ENCODE results near the gene COPS7A. TPM values are rescaled to one million over a fixed set of nuclear protein-coding genes. Genes with fewer than 3 reads are reported as not detected.

COPS7A gene
- total and polyA plus RNA-seq, 10 donors: 29.6 to 61.9 (median 46.4) TPM

GRCh38 chr12:6757028-6757690, 33.3 kb downstream of the COPS7A start:
- no peak for DNase-seq
- 83 to 88% (median 84%) methylated on average over 8 of the region's 8 CpGs for WGBS, 5 donors
- Histone ChIP-seq H3K4me1 (peaks cover 8 to 25% (median 12%) of the 10 kb centered on the region in 6 donors), H3K27ac (no peak overlapping the region), H3K36me3 (no peaks in the 10 kb centered on the region), H3K9me3 (no peaks in the 10 kb centered on the region), H3K4me3 (no peak overlapping the region), H3K27me3 (replicated peaks in 1 of 7) (no peaks in the 10 kb centered on the region)
- TF ChIP-seq POLR2AphosphoS5 (IDR thresholded peaks at IDR 0.05) (no peak), POLR2A (IDR thresholded peaks at IDR 0.05) (no peak), CTCF (IDR thresholded peaks at IDR 0.05 in 8 of 11, conservative IDR thresholded peaks at IDR 0.05 in 3 of 11) (no peak)
- intact Hi-C loops (cut with DNase I; ENCODE audit: low total_unique reads): loop anchor here (10.0 kb wide), 1 partner anchor 68 kb away; the partner anchor contains the start of genes GPR162 and P3H3

GRCh38 chr12:6758506-6759095, 34.8 kb downstream of the COPS7A start:
- WGBS, 5 donors: 75 to 82% (median 79%) methylated on average over 9 of the region's 9 CpGs
- Histone ChIP-seq H3K27ac (no peak overlapping the region), H3K27me3 (replicated peaks in 1 of 7) (no peaks in the 10 kb centered on the region), H3K4me1 (peaks cover 5 to 20% (median 7%) of the 10 kb centered on the region in 6 donors), H3K36me3 (no peaks in the 10 kb centered on the region), H3K9me3 (no peaks in the 10 kb centered on the region), H3K4me3 (no peak overlapping the region)
- DNase-seq: no peak
- TF ChIP-seq POLR2A (IDR thresholded peaks at IDR 0.05) (no peak), POLR2AphosphoS5 (IDR thresholded peaks at IDR 0.05) (no peak), CTCF (IDR thresholded peaks at IDR 0.05 in 8 of 11, conservative IDR thresholded peaks at IDR 0.05 in 3 of 11) (no peak)
- intact Hi-C loops (cut with DNase I; ENCODE audit: low total_unique reads): loop anchor here (10.0 kb wide), 1 partner anchor 66 kb away; the partner anchor contains the start of genes GPR162 and P3H3

- no peak overlapping the region for H3K27ac ChIP-seq
- H3K4me1 ChIP-seq: peaks cover 2 to 20% (median 11%) of the 10 kb centered on the region in 6 donors
- DNase-seq: no peak
- no peaks in the 10 kb centered on the region for H3K36me3 ChIP-seq
- no peak overlapping the region for H3K4me3 ChIP-seq
- intact Hi-C loops (cut with DNase I; ENCODE audit: low total_unique reads): loop anchor here (10.0 kb wide), 1 partner anchor 65 kb away; the partner anchor contains the start of genes GPR162 and P3H3
- TF ChIP-seq POLR2A (IDR thresholded peaks at IDR 0.05): no peak
- TF ChIP-seq CTCF (IDR thresholded peaks at IDR 0.05 in 8 of 11, conservative IDR thresholded peaks at IDR 0.05 in 3 of 11): no peak
- no peak for TF ChIP-seq POLR2AphosphoS5 (IDR thresholded peaks at IDR 0.05)
- 84 to 93% (median 90%) methylated on average over 5 of the region's 5 CpGs for WGBS, 5 donors
- H3K9me3 ChIP-seq: no peaks in the 10 kb centered on the region
- peaks cover 0 to 11% (median 0%) of the 10 kb centered on the region in 7 donors for H3K27me3 ChIP-seq (replicated peaks in 1 of 7)
Measured at GRCh38 chr12:6759741-6760140, 35.9 kb downstream of the COPS7A start.

- Histone ChIP-seq H3K4me3 (peak overlapping the region in 2 of 8 donors; percentile 8 to 47), H3K9me3 (no peaks in the 10 kb centered on the region), H3K27me3 (replicated peaks in 1 of 7) (peaks cover 0 to 44% (median 11%) of the 10 kb centered on the region in 7 donors), H3K36me3 (no peaks in the 10 kb centered on the region), H3K4me1 (peaks cover 9 to 48% (median 41%) of the 10 kb centered on the region in 6 donors), H3K27ac (peak overlapping the region; percentile 60 to 91 (median 82))
- WGBS, 5 donors: 67 to 79% (median 71%) methylated on average over 4 of the region's 4 CpGs
- no peak for TF ChIP-seq POLR2AphosphoS5 (IDR thresholded peaks at IDR 0.05)
- no peak for TF ChIP-seq CTCF (IDR thresholded peaks at IDR 0.05 in 8 of 11, conservative IDR thresholded peaks at IDR 0.05 in 3 of 11)
- TF ChIP-seq POLR2A (IDR thresholded peaks at IDR 0.05): no peak
- intact Hi-C loops (cut with DNase I; ENCODE audit: low total_unique reads): no loop called here
- no peak for DNase-seq
Measured at GRCh38 chr12:6763380-6763779, 39.5 kb downstream of the COPS7A start.

Data from spleen (tissue), 11 donors.